GM12878 (cell line): ENCODE measurements around the gene ZNF264. TPM values are rescaled to one million over a fixed set of nuclear protein-coding genes. Genes with fewer than 3 reads are reported as not detected.

ENCODE experiments used
- ATAC-seq: fragments of 200-7000 bp; cut with Tn5 transposase; 3 replicates; pipeline ENCODE4 v1.9.1; 2020; ENCODE audit warnings: mild to moderate bottlenecking, moderate library complexity
- Bru-seq: library from RNA; stranded (reverse); fragments of 400-500 nt; gene quantifications from one replicate; lab custom pipeline; 2021; lab: Mats Ljungman, UMichigan
- BruChase-seq, 2 experiments: library from RNA; stranded (reverse); fragments of 400-500 nt; gene quantifications; one replicate each; lab custom pipeline; 2021; lab: Mats Ljungman, UMichigan
- BruUV-seq: library from RNA; stranded (reverse); fragments of 400-500 nt; replicated peaks from 2 replicates; lab custom pipeline; 2021; lab: Mats Ljungman, UMichigan
- CTCF ChIA-PET: fragments of 300-600 bp; sonication (Branson Sonifier 250); formaldehyde crosslinking; extraction: SDS; loops from one replicate; lab custom pipeline; 2021; ENCODE audit warnings: inconsistent platforms; lab: Yijun Ruan, JAX
- POLR2A ChIA-PET: fragments of 350-600 bp; formaldehyde crosslinking; extraction: SDS; loops from one replicate; lab custom pipeline; 2021; ENCODE audit warnings: inconsistent platforms; lab: Charles Lee
- RAD21 ChIA-PET: fragments of 300-600 bp; sonication (Branson Sonifier 250); formaldehyde crosslinking; loops from one replicate; lab custom pipeline; 2023; ENCODE audit warnings: antibody characterized with exemption; ENCODE audit not compliant: unreplicated experiment; lab: Charles Lee
- SMC1A ChIA-PET: fragments of 300-600 bp; sonication (Branson Sonifier 250); formaldehyde crosslinking; loops from one replicate; lab custom pipeline; 2023; ENCODE audit not compliant: unreplicated experiment, uncharacterized antibody; lab: Charles Lee
- DNase-seq: peaks from one replicate; pipeline ENCODE4 v3.0.0-alpha.2; 2011; ENCODE audit warnings: low read depth, low spot score
- FAIRE-seq: peaks from 3 replicates; lab custom pipeline; 2011; peaks lifted over from hg19 to GRCh38; lab: Jason Lieb, UNC
- H2AFZ ChIP-seq: 2 replicates; pipeline ENCODE4 v1.6.0; 2011; ENCODE audit warnings: low read depth, low read length, control low read depth; ENCODE audit not compliant: control insufficient read depth
- H3K27ac ChIP-seq: 2 replicates; pipeline ENCODE4 v1.5.1; 2011; ENCODE audit warnings: control low read depth; ENCODE audit not compliant: control insufficient read depth, insufficient read depth
- H3K27me3 ChIP-seq, 2 experiments: replicated peaks in 1 of 2; 2 replicates each; pipeline versions ENCODE4 v1.6.0 to v1.6.1; 2011; ENCODE audit warnings: low read length in 1 of 2; ENCODE audit not compliant: control insufficient read depth in 2 of 2, insufficient read depth in 2 of 2
- H3K36me3 ChIP-seq, 2 experiments: 2 replicates each; pipeline ENCODE4 v1.5.1; 2011; ENCODE audit warnings: low read length in 1 of 2; ENCODE audit not compliant: control insufficient read depth in 2 of 2, insufficient read depth in 2 of 2
- H3K4me1 ChIP-seq: 2 replicates; pipeline ENCODE4 v1.6.1; 2011; ENCODE audit warnings: mild to moderate bottlenecking, low read length, moderate library complexity, mixed read lengths; ENCODE audit not compliant: control insufficient read depth, insufficient read depth
- H3K4me2 ChIP-seq: 2 replicates; pipeline ENCODE4 v1.6.0; 2011; ENCODE audit warnings: control low read depth; ENCODE audit not compliant: control insufficient read depth, insufficient read depth
- H3K4me3 ChIP-seq: fragments of 200-600 bp; sonication (generic); 2 replicates; pipeline ENCODE4 v1.5.1; 2016
- H3K79me2 ChIP-seq: 2 replicates; pipeline ENCODE4 v1.6.0; 2011; ENCODE audit warnings: low read length; ENCODE audit not compliant: control insufficient read depth, insufficient read depth
- H3K9ac ChIP-seq: 2 replicates; pipeline ENCODE4 v1.8.0; 2011; ENCODE audit warnings: low read length, control low read depth, mixed read lengths; ENCODE audit not compliant: control insufficient read depth, insufficient read depth
- H3K9me3 ChIP-seq: replicated peaks from 3 replicates; pipeline ENCODE4 v1.5.1; 2011; ENCODE audit warnings: mild to moderate bottlenecking, low read length; ENCODE audit not compliant: control insufficient read depth, insufficient read depth
- H4K20me1 ChIP-seq: 2 replicates; pipeline ENCODE4 v1.6.0; 2011; ENCODE audit not compliant: control insufficient read depth, insufficient read depth
- FOS ChIP-seq: IDR thresholded peaks from 3 replicates; pipeline ENCODE4 v1.6.1; 2011; ENCODE audit warnings: borderline replicate concordance; ENCODE audit not compliant: insufficient read length; ENCODE audit errors: extremely low read depth
- GABPA ChIP-seq: IDR thresholded peaks from 2 replicates; pipeline ENCODE4 v1.6.1; 2014; ENCODE audit warnings: antibody characterized with exemption, low read depth, mild to moderate bottlenecking, inconsistent platforms
- IKZF2 ChIP-seq, 2 experiments: fragments of 450-650 bp; IDR thresholded peaks; 2 replicates each; pipeline ENCODE4 v1.6.1; 2017; ENCODE audit warnings: mild to moderate bottlenecking in 2 of 2, moderate library complexity in 2 of 2
- POU2F2 ChIP-seq: IDR thresholded peaks from 3 replicates; pipeline ENCODE4 v1.6.1; 2011; ENCODE audit warnings: low read depth, mild to moderate bottlenecking, low read length, borderline replicate concordance
- RB1 ChIP-seq: fragments of 450-650 bp; formaldehyde crosslinking; IDR thresholded peaks from 2 replicates; pipeline ENCODE4 v1.6.1; 2017; ENCODE audit warnings: mild to moderate bottlenecking, borderline replicate concordance
- RELA ChIP-seq: fragments of 450-650 bp; IDR thresholded peaks from 2 replicates; pipeline ENCODE4 v1.8.0; 2014; ENCODE audit warnings: borderline replicate concordance; ENCODE audit not compliant: partially characterized antibody
- SIN3A ChIP-seq: IDR thresholded peaks from 2 replicates; pipeline ENCODE4 v1.6.1; 2012; ENCODE audit warnings: low read depth, low read length, improper control_type of control experiment
- SMAD5 ChIP-seq: IDR thresholded peaks from 2 replicates; pipeline ENCODE4 v1.6.1; 2016; ENCODE audit warnings: antibody characterized with exemption, low read depth
- SMARCA5 ChIP-seq: fragments of 450-650 bp; IDR thresholded peaks from 2 replicates; pipeline ENCODE4 v1.6.1; 2017; ENCODE audit warnings: mild to moderate bottlenecking
- USF2 ChIP-seq: IDR thresholded peaks from 2 replicates; pipeline ENCODE4 v1.6.1; 2011; ENCODE audit warnings: low read depth, low read length, improper control_type of control experiment, borderline replicate concordance
- YY1 ChIP-seq: IDR thresholded peaks from 2 replicates; pipeline ENCODE4 v1.6.1; 2011; ENCODE audit warnings: low read depth, mild to moderate bottlenecking, low read length
- ZNF207 ChIP-seq: fragments of 450-650 bp; IDR thresholded peaks from 2 replicates; pipeline ENCODE4 v1.6.1; 2014; ENCODE audit warnings: antibody characterized with exemption, mild to moderate bottlenecking, borderline replicate concordance
- ZSCAN29 ChIP-seq: fragments of 450-650 bp; IDR thresholded peaks from 2 replicates; pipeline ENCODE4 v1.6.1; 2017; ENCODE audit warnings: mild to moderate bottlenecking, moderate library complexity
- ZZZ3 ChIP-seq: IDR thresholded peaks from 2 replicates; pipeline ENCODE4 v1.6.1; 2011; ENCODE audit warnings: low read depth; ENCODE audit not compliant: control insufficient read depth, insufficient read length
- WGBS: methylation state at CpG from one replicate; pipeline ENCODE4 v1.1.6; 2016; ENCODE audit warnings: low lambda C conversion rate; ENCODE audit not compliant: insufficient replicate concordance, insufficient coverage; ENCODE audit errors: missing lambda C conversion rate; 5-methylcytosine and 5-hydroxymethylcytosine counted together
- in situ Hi-C: fragments of 300-500 bp; cut with MboI; formaldehyde crosslinking; loops from 9 replicates; pipeline ENCODE4 v1.14.3; 2018; ENCODE audit warnings: mixed read lengths
- intact Hi-C: fragments of 100-400 bp; cut with micrococcal nuclease; formaldehyde crosslinking; loops from one replicate; pipeline ENCODE4 v1.14.2; 2022; ENCODE audit not compliant: unreplicated experiment
- long read RNA-seq, 2 experiments: library from polyadenylated mRNA; unstranded; transcript quantifications; one replicate each; pipeline ENCODE4 v2.0.0, GENCODE V29; 2019 to 2020
- polyA minus RNA-seq, 3 experiments: library from RNA; depleted of rRNA, polyadenylated mRNA; stranded (reverse); fragments of >200 nt; gene quantifications; 2 replicates each; pipeline ENCODE4 v1.2.3, GENCODE V29; 2011
- polyA plus RNA-seq, 11 experiments: library from polyadenylated mRNA; depleted of rRNA in 4 of 11; unstranded in 6 of 11; stranded (reverse) in 5 of 11; fragments of >200 nt; fragmentation: Nextera tagmentation in 4 of 11; fragmentation: Illumina TruSeq in 1 of 11; extraction: Ambion mirVana in 4 of 11; extraction: Trizol in 1 of 11; gene quantifications; 1 replicate in 1 of 11; 2 replicates in 10 of 11; pipeline versions ENCODE4 v1.2.1 to v1.2.3, GENCODE V29; 2011 to 2016; ENCODE audit warnings: inconsistent platforms in 2 of 11, missing spikeins in 2 of 11, low read depth in 1 of 11
- total RNA-seq, 4 experiments: library from RNA; depleted of rRNA in 3 of 4; stranded (reverse); fragments of >200 nt in 3 of 4; fragmentation: Illumina TruSeq in 1 of 4; extraction: Trizol in 1 of 4; gene quantifications; 2 replicates each; pipeline versions ENCODE4 v1.2.1 to v1.2.3, GENCODE V29; 2013 to 2021
- TF ChIP-seq, protein P1 (sequence below): fragments of 450-650 bp; IDR thresholded peaks from 2 replicates; pipeline ENCODE4 v1.6.1; 2016; ENCODE audit warnings: mild to moderate bottlenecking

The ZNF264 gene
- 57.0 and 65.5 TPM in 2 replicates for total RNA-seq (2013; cell fraction: nucleolus; rRNA removed)
- total RNA-seq (2014; rRNA removed) (10.6 and 14.7 TPM in 2 replicates), total RNA-seq (2014; rRNA removed; fragmentation: Illumina TruSeq; extraction: Trizol) (11.0 and 12.4 TPM in 2 replicates), total RNA-seq (2021) (22.9 and 24.3 TPM in 2 replicates), polyA plus RNA-seq (2011; rRNA removed) (10.1 and 11.0 TPM in 2 replicates), polyA plus RNA-seq (2014; fragmentation: Illumina TruSeq; extraction: Trizol) (4.2 and 4.9 TPM in 2 replicates), polyA plus RNA-seq (2014; fragmentation: Nextera tagmentation; extraction: Ambion mirVana) (1 to 10 TPM in 1 of 2 experiments, under 1 TPM in 1; 0.76 to 1.2 TPM), polyA plus RNA-seq (2014; rRNA removed) (10.3 and 15.2 TPM in 2 replicates), polyA plus RNA-seq (2016; fragmentation: Nextera tagmentation; extraction: Ambion mirVana) (1 to 10 TPM; 8.4 to 8.8 TPM), polyA minus RNA-seq (2011; rRNA and poly(A)+ RNA removed) (38.8 and 46.8 TPM in 2 replicates), Bru-seq, nascent RNA (percentile 86 among the genes with signal in this experiment), BruChase-seq, experiment 1, labeled RNA remaining after a 6-hour chase (percentile 90 among the genes with signal in this experiment), BruChase-seq, experiment 2, labeled RNA remaining after a 2-hour chase (percentile 95 among the genes with signal in this experiment)
- 2.6 TPM for polyA plus RNA-seq (2011; ENCODE audit: low read depth)
- polyA plus RNA-seq (2011; cell fraction: cytosol; rRNA removed), result 10.6 and 15.0 TPM in 2 replicates
- 11.0 and 11.4 TPM in 2 replicates for polyA plus RNA-seq (2011; cell fraction: nucleus; rRNA removed)
- 6.3 and 6.9 TPM in 2 replicates for polyA plus RNA-seq (2012)
- 12.3 and 14.6 TPM in 2 replicates for polyA minus RNA-seq (2011; cell fraction: cytosol; rRNA and poly(A)+ RNA removed)
- 15.7 and 20.8 TPM in 2 replicates for polyA minus RNA-seq (2011; cell fraction: nucleus; rRNA and poly(A)+ RNA removed)
- long read RNA-seq, experiment 1, result 0 reads
- long read RNA-seq, experiment 2, partial matches to known transcripts, result 0 of 3 reads
- long read RNA-seq, experiment 2, other reads (novel, unspliced or antisense), result 3 of 3 reads

- intact Hi-C loops, result loop anchor here (1.0 kb wide), 1 partner anchor 89 kb away; the partner anchor contains the start of gene ZNF460
- TF ChIP-seq GABPA, result peak; percentile 90
- TF ChIP-seq RELA, result peak; percentile 37
- TF ChIP-seq, protein P1, sequence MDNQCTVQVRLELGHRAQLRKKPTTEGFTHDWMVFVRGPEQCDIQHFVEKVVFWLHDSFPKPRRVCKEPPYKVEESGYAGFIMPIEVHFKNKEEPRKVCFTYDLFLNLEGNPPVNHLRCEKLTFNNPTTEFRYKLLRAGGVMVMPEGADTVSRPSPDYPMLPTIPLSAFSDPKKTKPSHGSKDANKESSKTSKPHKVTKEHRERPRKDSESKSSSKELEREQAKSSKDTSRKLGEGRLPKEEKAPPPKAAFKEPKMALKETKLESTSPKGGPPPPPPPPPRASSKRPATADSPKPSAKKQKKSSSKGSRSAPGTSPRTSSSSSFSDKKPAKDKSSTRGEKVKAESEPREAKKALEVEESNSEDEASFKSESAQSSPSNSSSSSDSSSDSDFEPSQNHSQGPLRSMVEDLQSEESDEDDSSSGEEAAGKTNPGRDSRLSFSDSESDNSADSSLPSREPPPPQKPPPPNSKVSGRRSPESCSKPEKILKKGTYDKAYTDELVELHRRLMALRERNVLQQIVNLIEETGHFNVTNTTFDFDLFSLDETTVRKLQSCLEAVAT, result peak; percentile 76
- no peak for TF ChIP-seq FOS
- TF ChIP-seq POU2F2, result peak; percentile 78
- peak; percentile 72 for TF ChIP-seq SMARCA5
- peak; percentile 71 for TF ChIP-seq SMAD5
- 0 out of 2 replicates have a peak, but pooled peaks have one; percentile 47 for TF ChIP-seq ZNF207
- TF ChIP-seq IKZF2 (IDR thresholded peaks at IDR 0.05), result peak in 1 of 2 experiments; percentile 40; a peak in 1 of 4 replicates
- no peak for TF ChIP-seq USF2
- TF ChIP-seq RB1, result peak; percentile 41; the same call in 1 of the 2 replicates
- no peak for TF ChIP-seq ZSCAN29
- TF ChIP-seq YY1, result peak; percentile 96
- TF ChIP-seq ZZZ3, result no peak
- TF ChIP-seq SIN3A, result 0 out of 2 replicates have a peak, but pooled peaks have one; percentile 16
These were observed at the start of gene ZNF264 for GRCh38 chr19:57191141-57192076. Gene ZNF264, plus strand, starts transcription at chr19:57191500. Its CDS starts 414 bp downstream, at chr19:57191914.

More at GRCh38 chr19:57191141-57192076, at the start of gene ZNF264:
- RAD21 ChIA-PET, result no interaction called here
- H3K9me3 ChIP-seq, result peaks cover 7% of the 10 kb centered on the region; the same call in 2 of the 3 replicates
- H3K9ac ChIP-seq, result peak within 1 kb of the TSS; percentile 81
- peaks cover 0 to 19% of the 10 kb centered on the region in 2 experiments; a peak in 2 of 4 replicates for H3K36me3 ChIP-seq
- H3K27me3 ChIP-seq, result no peaks in the 10 kb centered on the region
- FAIRE-seq, result no peak
- DNase-seq, result peak; percentile 49
- H4K20me1 ChIP-seq, result no peaks in the 10 kb centered on the region
- peak; percentile 99 for ATAC-seq
- no TSS peak for BruUV-seq
- H2AFZ ChIP-seq, result peak within 1 kb of the TSS; percentile 96
- WGBS, result 3% methylated on average over 76 of the region's 81 CpGs
- POLR2A ChIA-PET, result interaction anchor here (0.6 kb wide), 1 partner anchor 10 kb away, joined by 3 read pairs; no protein-coding TSS in a partner anchor
- peaks cover 25% of the 10 kb centered on the region for H3K79me2 ChIP-seq
- peak within 1 kb of the TSS; percentile 99 for H3K4me2 ChIP-seq
- H3K27ac ChIP-seq, result peak within 1 kb of the TSS; percentile 73
- CTCF ChIA-PET, result no interaction called here
- peaks cover 7% of the 10 kb centered on the region; the same call in 1 of the 2 replicates for H3K4me1 ChIP-seq
- H3K4me3 ChIP-seq, result peak within 1 kb of the TSS; percentile 83
- in situ Hi-C loops, result no loop called here
- SMC1A ChIA-PET, result interaction anchor here (1.1 kb wide), 1 partner anchor 131 kb away, joined by 3 read pairs; no protein-coding TSS in a partner anchor
